Suprapubic skin (tissue), 4 donors: ENCODE measurements around the gene ITK.

Source experiments
- EP300 ChIP-seq: sonication (generic); formaldehyde crosslinking; IDR thresholded peaks from one replicate; pipeline ENCODE4 v1.6.1; 2017; ENCODE audit warnings: antibody characterized with exemption
- POLR2A ChIP-seq, 2 donors: fragments of 450-650 bp; IDR thresholded peaks; one replicate each; pipeline ENCODE4 v1.6.1; 2017; ENCODE audit warnings: antibody characterized with exemption in 2 of 2, mild to moderate bottlenecking in 2 of 2, moderate library complexity in 2 of 2
- POLR2AphosphoS5 ChIP-seq, 3 donors: sonication (generic); formaldehyde crosslinking; IDR thresholded peaks; one replicate each; pipeline ENCODE4 v1.6.1; 2017; ENCODE audit warnings: antibody characterized with exemption in 3 of 3
- TF ChIP-seq, protein P1 (sequence below), 2 donors: fragments of 200-600 bp in 1 of 2; fragments of 450-650 bp in 1 of 2; sonication (generic) in 1 of 2; IDR thresholded peaks; one replicate each; pipeline ENCODE4 v1.5.1; 2016 to 2019; ENCODE audit warnings: antibody characterized with exemption in 2 of 2, mild to moderate bottlenecking in 1 of 2, moderate library complexity in 1 of 2

DNA sequence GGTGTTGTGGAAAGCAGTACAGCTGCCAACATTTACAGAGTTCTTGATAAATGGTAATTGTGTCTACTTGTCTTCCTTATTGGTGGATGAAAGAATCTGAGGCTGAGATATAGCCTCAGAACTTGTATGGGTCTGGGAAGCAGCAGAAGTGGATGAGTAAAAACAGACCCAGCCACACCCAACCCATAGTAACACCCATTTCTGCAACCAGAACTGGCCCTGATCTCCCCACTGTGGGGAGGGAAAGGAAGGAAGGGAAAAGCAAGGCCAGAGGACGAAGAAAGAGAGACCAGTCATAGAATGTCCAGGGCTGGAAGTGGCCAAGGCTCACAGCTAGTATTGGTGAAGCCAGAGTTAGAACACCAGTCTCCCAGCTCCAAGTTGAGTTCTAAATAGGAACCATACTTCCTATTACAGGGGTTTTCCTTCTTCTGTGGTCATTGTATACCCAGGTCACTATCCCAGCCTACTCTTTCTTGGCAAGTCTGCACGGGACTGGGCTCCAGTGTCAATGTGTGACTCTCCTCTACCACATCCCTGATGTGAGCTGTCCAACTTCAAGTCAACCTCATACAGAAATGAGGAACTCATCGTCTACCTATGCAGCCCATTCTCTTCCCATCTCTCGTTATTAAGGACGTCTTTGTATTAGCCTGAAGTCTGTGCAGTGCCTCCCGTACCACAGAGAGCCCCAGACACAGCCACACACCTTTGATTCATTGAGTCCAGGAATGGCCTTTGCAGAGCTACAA, 35.9 kb downstream of the ITK start:
- no peak for TF ChIP-seq POLR2AphosphoS5 (IDR thresholded peaks at IDR 0.05)
- TF ChIP-seq, protein P1, sequence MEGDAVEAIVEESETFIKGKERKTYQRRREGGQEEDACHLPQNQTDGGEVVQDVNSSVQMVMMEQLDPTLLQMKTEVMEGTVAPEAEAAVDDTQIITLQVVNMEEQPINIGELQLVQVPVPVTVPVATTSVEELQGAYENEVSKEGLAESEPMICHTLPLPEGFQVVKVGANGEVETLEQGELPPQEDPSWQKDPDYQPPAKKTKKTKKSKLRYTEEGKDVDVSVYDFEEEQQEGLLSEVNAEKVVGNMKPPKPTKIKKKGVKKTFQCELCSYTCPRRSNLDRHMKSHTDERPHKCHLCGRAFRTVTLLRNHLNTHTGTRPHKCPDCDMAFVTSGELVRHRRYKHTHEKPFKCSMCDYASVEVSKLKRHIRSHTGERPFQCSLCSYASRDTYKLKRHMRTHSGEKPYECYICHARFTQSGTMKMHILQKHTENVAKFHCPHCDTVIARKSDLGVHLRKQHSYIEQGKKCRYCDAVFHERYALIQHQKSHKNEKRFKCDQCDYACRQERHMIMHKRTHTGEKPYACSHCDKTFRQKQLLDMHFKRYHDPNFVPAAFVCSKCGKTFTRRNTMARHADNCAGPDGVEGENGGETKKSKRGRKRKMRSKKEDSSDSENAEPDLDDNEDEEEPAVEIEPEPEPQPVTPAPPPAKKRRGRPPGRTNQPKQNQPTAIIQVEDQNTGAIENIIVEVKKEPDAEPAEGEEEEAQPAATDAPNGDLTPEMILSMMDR (IDR thresholded peaks at IDR 0.05): no peak
- no peak for TF ChIP-seq EP300
- no peak for TF ChIP-seq POLR2A (IDR thresholded peaks at IDR 0.05)
